ENCODE results near the gene SOCS7.

SOCS7 gene

DNA sequence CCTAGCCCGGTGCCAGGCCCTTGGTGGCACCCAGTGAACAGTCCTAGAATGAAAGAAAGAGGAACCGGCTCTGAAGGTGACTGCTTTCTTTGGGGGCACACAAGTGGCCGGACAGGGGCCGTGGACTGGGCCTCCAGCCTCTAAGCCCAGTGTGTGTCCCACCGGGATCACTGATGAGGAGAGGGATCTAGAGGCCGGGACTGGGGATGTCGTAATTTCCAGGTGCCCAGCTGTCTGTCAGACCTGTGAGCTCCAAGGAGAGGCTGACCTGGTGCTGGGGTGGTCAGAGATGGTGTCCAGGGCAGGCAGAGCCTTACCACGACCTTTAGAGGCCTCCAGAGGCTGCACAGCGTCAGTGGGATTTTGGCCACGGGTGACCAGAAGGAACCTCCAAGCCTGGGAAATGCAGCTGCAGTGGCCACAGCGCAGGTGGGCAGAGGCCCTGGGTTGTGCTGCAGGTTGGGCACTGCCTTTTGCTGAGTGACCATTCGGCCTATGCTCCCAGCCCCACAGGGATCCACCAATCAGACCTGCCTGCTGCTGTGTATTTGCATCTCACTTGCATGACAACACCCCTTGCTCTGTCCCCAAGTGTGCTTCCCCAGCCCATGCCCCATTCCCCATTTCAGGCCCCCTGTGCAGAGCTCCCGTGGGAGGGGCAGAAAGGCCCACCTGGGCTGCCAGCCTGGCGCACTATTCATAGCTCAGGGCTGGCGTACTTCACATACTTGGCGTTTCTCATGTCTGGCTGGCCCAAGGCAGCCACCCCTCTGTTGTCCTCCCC is 89.2 kb downstream of the SOCS7 start:
- DNase-seq (ENCODE audit: low read depth in 2 of 2) = no peak

DNA sequence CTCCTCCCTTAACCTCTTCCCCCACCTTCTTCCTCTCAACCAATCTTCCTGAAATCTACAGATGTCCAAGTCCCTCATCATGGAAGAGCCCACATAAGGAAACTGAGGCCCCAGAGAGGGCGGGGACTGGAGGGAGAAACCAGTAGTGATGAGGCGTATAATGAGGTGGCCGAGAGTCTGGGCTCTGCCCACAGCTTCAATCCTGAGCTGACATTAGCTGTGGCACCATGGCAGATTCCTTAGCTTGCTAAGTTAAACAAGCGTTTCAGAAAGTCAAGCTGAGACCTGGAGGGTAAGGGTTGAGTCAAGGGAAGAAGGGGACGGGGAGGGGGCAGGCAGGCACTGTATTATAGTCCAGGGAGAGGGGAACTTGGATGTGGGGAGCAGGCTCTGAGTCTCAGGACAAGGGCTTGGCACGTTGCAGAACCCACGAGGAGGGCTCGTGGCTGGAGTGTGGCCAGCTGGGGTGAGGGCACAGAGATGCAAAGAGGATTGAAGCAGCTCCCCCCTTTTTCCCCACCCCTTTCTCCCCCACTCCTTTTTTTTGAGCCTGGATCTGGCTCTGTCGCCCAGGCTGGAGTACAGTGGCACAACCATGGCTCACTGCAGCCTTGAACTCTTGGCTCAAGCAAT is 89.9 kb downstream of the SOCS7 start:
- DNase-seq (ENCODE audit: low read depth in 2 of 2) = no peak

DNA sequence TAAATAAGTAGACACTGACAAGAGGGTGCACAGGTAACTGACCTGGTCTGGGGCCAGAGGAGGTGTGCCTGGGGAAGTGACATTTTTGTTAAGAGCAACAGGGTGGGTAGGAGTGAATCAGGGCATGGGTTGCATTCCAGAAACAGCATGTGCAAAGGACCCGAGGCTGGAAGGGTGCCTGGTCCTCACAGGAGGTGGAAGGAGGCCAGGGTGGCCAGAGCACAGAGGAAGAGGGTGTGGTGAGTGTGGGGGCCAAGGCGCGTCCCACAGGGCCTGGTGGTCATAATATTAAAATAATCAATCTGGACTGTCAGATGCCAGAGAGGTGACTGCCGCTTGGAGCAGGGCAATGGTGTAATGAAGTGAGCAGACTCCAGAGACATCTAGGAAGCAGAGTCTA is 90.9 kb downstream of the SOCS7 start:
- DNase-seq (ENCODE audit: low read depth in 2 of 2) = no peak

DNA sequence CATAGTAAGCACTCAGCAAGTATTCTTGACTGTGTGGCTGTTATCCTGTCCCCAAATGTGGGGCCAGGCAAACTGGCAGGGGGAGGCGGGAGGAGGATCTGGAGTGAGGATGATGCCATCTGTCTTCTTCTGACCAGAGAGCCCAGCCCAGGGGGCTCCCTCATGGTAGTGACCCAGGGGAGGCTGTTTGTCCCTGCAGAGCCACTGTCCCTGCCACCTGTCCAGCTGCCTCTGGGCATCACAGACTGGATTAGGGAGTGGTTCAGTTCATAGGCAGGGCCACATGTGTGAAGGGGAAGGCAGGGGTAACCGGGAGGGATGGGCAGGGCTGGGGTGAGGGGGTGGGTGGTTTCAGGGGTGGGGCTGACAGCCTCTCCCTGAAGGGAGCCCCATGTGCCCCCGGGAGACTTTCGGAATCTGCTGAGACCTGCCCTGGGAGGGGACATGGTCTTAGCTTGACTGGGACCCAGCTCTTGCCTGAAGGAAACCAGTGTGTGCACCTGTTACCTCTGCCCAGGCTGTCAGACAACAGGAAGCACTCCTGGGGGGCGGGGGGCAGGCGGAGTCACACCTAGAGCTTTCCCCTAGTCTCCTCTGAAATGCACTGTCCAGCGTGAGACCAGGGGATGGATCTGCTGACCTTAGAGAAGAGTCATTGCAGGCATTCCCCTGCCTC is 91.8 kb downstream of the SOCS7 start:
- no peak for DNase-seq (ENCODE audit: low read depth in 2 of 2)

DNA sequence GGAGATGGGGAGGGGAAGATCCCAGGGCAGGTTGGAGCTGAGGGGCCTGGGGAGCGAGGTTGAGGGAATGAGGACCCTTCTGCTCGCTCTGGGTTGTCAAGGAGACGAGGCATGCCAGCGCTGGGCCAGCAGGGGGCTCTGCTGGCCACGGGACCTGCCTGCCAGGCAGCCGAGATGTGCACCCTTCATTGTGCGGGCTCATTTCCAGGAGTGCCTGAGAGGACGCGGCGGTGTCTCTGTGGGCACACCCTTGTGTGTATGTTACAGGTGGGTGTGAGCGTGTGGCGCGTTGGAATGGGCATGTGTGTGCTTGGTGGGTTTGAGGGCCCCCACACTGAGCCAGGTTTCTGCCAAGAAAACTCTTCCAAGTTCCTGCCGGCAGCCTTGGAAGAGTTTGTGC is 92.5 kb downstream of the SOCS7 start:
- DNase-seq (ENCODE audit: low read depth in 2 of 2) = peak; percentile 45 to 48

DNA sequence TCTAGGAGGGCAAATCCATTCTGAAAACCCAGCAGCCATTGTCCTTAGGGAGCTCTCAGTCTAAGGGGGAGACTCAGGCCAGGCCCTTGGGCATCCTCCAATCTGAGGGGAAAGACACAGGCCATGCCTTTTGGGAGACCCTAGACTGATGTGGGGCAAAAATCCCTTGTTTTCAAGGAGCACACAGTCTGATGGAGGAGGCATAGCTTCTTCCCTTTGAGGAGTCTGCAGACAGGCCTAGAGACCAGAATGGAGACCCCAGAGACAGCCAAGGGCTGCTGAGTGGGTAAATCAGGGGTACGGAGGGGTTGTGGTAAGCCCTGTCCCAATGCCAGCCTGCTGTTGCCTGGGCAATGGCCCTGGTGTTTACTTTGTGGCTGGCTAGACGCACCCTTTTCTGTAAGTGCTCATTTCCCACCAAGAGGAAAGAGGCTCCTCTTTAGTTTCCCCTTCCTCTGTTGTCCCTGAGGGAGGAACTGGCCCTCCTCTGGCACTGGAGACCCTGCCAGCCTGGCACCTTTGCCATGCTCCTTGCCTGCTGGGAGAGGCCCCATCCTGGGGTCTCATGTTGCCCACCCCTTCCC is 96.0 kb downstream of the SOCS7 start:
- DNase-seq (ENCODE audit: low read depth in 2 of 2) = no peak

DNA sequence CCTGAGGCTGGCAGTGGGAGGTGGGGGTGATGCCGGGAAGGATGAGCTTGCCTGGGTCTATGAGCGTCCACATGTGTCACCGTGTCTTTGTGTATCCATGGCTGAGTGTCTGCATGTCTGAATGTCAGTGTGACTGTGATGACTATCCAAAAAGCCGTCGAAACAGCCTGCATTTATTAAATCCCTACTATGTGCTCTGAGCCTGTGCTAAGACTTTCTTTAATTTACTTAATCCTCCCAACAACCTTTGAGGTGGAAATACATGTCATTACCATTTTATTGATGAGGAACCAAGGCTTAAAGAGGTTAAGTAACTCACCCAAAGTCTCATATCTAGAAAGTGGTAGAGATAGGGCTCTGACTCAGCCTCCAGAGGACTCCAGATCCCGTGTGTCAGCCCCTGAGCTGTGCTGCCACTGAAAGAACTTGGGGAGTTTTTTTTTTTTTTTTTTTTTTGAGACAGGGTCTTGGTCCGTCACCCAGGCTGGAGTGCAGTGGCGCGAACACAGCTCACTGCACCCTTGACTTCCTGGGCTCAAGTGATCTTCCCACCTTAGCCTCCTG is 96.6 kb downstream of the SOCS7 start:
- no peak for DNase-seq (ENCODE audit: low read depth in 2 of 2)

DNA sequence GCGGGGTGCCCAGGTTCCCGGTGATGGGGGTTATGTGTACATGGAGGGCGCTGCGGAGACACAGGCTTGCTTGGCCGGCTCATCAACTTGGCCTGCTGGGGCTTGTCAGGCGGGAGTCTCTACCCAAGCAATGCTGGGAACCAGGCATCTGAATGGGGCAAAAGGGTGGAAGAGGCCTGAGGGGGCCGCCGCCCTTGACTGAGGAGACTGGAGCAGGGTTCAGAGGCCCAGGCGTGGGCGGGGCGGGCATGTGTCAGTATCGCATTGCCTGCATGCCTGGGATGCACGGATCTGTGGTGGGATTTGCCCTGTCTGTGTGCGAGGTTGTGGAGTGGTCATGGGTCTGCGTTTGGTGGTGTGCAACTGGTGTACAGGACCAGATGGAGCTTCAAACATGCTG is 97.7 kb downstream of the SOCS7 start:
- DNase-seq (ENCODE audit: low read depth in 2 of 2) = no peak

DNA sequence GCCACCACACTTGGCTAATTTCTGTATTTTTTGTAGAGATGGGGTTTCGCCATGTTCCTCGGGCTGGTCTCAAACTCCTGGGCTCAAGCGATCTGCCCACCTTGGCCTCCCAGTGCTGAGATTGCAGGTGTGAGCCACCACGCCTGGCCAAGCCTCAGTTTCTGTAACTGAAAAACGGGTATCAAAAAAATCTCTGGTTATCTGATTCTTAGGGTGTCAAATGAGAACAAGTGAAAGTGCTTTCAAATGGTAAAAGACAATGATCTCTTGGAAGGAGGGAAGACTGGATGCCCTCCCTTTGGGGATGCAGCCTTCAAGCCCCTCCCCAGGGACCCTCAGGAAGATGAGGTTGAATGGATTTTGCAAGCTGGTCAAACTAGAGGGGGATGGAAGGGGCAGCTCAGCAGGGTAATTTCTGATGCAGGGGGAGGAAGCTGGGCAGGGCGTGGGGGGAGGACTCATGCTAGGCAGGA is 98.9 kb downstream of the SOCS7 start:
- no peak for DNase-seq (ENCODE audit: low read depth in 2 of 2)

DNA sequence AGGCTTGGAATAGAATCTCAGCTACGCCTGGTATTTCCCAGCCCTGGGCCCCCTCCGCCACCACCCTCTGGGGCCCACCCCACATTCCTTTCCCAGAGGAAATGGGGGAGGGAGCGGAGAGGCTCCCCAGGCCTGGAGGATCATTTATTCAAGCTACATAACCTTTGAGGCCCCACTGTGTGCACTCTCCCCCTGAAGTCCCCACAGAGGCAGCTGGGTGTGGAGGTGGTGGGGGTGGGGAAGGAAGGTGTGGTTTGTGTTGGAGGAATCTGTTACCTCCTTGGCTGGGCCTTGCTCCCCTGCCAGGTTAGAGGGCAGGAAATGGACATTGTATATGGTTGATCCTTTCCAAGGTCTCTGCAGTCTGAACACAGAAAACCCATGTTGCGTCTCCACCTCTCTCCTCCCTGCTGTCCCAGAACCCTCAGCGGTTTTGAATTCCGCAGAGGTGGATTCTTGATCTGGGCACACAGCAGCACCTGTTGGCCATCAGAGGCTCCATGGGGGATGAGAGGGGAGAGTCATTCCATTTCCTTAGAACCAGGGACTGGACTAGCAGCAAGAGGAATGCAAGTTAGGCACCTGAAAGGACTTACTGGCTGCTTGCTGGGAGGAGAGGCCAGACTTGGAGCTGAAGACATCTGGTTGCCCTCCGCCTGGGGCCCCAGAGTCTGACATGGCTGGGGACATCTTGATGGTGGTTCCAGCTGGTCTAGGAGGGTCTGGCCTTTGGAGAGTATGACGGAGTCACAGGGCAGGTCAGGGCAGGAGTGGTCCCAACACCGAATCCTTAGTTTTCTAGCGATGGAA is 99.6 kb downstream of the SOCS7 start:
- no peak for DNase-seq (ENCODE audit: low read depth in 2 of 2)

DNA sequence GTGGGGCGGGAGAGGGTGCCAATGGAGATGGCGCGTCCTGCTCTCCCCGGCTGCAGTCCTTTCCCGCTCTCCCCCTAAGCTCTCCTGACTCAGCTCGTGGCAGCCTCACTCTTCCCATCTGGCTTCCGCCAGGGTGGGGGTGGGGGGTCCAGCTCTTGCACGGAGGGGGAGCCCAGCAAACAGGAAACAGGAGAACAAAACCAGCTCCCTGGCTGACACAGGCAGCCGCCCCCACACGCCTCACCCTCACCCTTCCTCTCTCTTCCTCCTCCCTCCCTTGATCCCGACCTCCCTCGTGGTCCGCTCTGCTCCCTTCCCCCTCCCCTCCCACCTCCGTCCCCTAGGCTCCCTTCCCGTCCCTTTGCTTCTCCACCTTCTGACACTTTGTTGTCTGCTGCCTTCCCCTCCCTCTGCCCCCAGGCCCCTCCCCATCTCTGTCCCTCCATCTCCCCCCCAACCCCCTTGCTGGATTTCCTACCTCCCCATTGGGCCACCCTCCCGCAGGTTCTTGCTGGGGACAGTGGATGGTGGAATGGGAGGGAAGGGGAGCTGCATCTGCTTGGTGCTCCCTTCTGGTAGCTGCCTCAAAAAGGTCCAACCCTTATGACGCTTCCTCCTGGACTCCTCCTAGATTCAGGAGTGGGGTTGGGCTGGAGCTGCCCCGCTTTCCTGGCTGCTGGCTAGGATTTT is 100.3 kb downstream of the SOCS7 start:
- no peak for DNase-seq (ENCODE audit: low read depth in 2 of 2)

DNA sequence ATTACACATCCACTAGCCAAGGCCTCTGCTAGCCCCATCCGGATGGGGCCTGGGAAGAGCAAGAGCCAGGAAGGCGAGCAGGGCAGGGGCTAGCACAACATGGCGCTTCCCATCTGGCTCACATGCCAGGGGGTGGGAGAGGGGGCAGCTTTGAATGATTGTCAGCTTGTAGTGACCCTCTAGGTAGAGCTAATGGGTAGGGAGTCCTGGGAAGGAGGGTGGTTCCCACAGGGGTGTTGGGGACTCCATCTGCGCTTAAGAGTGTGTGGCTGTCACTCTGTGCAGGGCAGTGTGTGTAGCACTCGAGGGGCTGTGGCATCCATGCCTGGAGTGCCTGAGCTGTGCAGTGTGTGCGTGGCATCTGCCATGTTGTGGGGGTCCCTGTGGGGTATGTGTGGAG is 101.1 kb downstream of the SOCS7 start:
- DNase-seq (ENCODE audit: low read depth in 2 of 2) = no peak

DNA sequence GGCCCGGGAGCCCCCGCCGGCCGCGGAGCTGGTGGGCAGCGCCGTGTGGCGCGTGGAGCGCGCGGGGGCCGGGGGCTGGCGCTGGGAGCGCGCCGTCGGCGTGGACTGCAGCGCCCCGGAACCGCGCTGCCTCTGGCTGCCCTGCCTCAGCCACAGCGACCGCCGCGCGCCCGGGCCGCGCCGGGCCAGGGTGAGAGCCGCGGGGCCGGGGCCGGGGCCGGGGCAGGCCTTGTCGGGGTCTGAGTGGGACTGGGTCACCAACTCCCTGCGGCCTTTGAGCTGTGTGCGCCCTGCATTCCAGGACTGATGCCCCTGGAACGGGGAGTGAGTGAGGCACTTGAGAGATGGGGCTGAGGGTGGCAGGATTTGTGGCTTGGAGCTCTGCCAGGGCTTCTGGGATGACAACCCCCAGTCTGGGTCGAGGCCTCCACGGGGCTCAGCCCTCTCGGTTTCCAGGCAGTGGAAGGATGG is 102.3 kb downstream of the SOCS7 start:
- no peak for DNase-seq (ENCODE audit: low read depth in 2 of 2)

DNA sequence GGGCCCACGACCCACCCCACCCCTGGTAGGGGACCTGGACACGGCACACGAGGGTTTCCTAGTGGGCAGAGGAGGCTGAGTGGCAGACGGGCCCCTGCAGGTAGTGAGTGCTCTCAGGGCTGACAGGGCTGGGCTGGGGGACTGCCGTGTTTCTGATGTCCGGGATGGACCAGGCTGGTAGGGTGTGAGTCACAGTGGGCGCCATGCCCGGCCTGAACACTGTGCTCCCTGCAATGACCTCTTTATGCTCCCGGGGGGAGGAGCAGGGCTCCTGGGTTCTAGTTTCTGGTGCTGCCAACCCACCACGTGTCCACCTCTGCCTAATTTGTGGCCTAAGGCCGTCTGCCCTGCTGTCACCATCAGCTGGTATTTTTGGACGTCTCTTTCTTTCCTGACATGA is 102.9 kb downstream of the SOCS7 start:
- DNase-seq (ENCODE audit: low read depth in 2 of 2) = no peak

Data from stimulated activated CD8-positive, alpha-beta memory T cell treated with anti-CD3 and anti-CD28 coated beads, Interleukin-15, amount 100 ng/mL, for 48 hours (primary cell).